OCI-LY3 (cell line): ENCODE results near the gene DNM3.

Experiments
- H2AFZ ChIP-seq: fragments of 200-600, 300-600 bp; shearing (Covaris generic); 2 replicates; pipeline ENCODE4 v1.6.0; 2014; ENCODE audit warnings: antibody characterized with exemption, low read depth, low read length
- H3K27ac ChIP-seq: fragments of 200-600, 300-600 bp; sonication (generic); 2 replicates; pipeline ENCODE4 v1.5.1; 2014; ENCODE audit warnings: mild to moderate bottlenecking, low read length, moderate library complexity, mixed read lengths
- H3K27me3 ChIP-seq: fragments of 200-600, 300-600 bp; sonication (generic); 2 replicates; pipeline ENCODE4 v1.6.1; 2014; ENCODE audit warnings: low read depth, low read length, mixed read lengths
- H3K36me3 ChIP-seq: fragments of 200-600, 300-600 bp; sonication (generic); replicated peaks from 2 replicates; pipeline ENCODE3; 2014; ENCODE audit warnings: low read depth, low read length, mixed read lengths
- H3K4me1 ChIP-seq: fragments of 300-600, 200-600 bp; sonication (generic); 2 replicates; pipeline ENCODE4 v1.6.1; 2014; ENCODE audit warnings: low read length, mixed read lengths
- H3K4me2 ChIP-seq: fragments of 200-600, 300-600 bp; sonication (generic); 2 replicates; pipeline ENCODE4 v1.6.1; 2014; ENCODE audit warnings: low read length, mixed read lengths
- H3K4me3 ChIP-seq: fragments of 300-600, 200-600 bp; sonication (generic); 2 replicates; pipeline ENCODE4 v1.5.1; 2014; ENCODE audit warnings: antibody characterized with exemption, mild to moderate bottlenecking, low read length, moderate library complexity
- H3K79me2 ChIP-seq: fragments of 300-600, 200-600 bp; shearing (Covaris generic); 2 replicates; pipeline ENCODE4 v1.6.1; 2014; ENCODE audit warnings: mild to moderate bottlenecking, low read length, mixed read lengths
- H3K9ac ChIP-seq: fragments of 300-600, 200-600 bp; shearing (Covaris generic); 2 replicates; pipeline ENCODE4 v1.6.0; 2014; ENCODE audit warnings: mild to moderate bottlenecking, low read length, moderate library complexity
- H3K9me3 ChIP-seq: fragments of 200-600, 300-600 bp; shearing (Covaris generic); 2 replicates; pipeline ENCODE4 v1.6.1; 2014; ENCODE audit warnings: low read length, mixed read lengths; ENCODE audit not compliant: insufficient read depth
- H4K20me1 ChIP-seq: fragments of 200-600, 300-600 bp; sonication (generic); 2 replicates; pipeline ENCODE4 v1.6.1; 2016; ENCODE audit warnings: low read length, mixed read lengths; ENCODE audit not compliant: insufficient read depth
- CTCF ChIP-seq: fragments of 200-600, 300-600 bp; sonication (generic); IDR thresholded peaks from 2 replicates; pipeline ENCODE4 v1.5.1; 2014; ENCODE audit warnings: antibody characterized with exemption, low read length, low read depth
- EZH2phosphoT487 ChIP-seq: fragments of 200-600 bp; shearing (Covaris generic); IDR thresholded peaks from 2 replicates; pipeline ENCODE4 v1.6.1; 2018; ENCODE audit warnings: antibody characterized with exemption, mixed run types, low read depth

DNM3 gene

GRCh38 chr1:172163498-172164215 is 322.4 kb downstream of the DNM3 start:
- TF ChIP-seq CTCF (no peak), EZH2phosphoT487 (no peak)

GRCh38 chr1:172165403-172165802 is 324.1 kb downstream of the DNM3 start:
- H3K9me3 ChIP-seq, result no peaks in the 10 kb centered on the region
- no peaks in the 10 kb centered on the region for H3K27me3 ChIP-seq
- H3K4me2 ChIP-seq, result no peak overlapping the region
- H3K4me3 ChIP-seq, result no peak overlapping the region
- no peak overlapping the region for H3K27ac ChIP-seq
- no peaks in the 10 kb centered on the region for H3K36me3 ChIP-seq
- TF ChIP-seq EZH2phosphoT487 (no peak), CTCF (no peak)
- no peaks in the 10 kb centered on the region for H4K20me1 ChIP-seq
- no peaks in the 10 kb centered on the region for H3K79me2 ChIP-seq
- no peak overlapping the region for H3K9ac ChIP-seq
- peaks cover 7% of the 10 kb centered on the region; the same call in 1 of the 2 replicates for H3K4me1 ChIP-seq
- H2AFZ ChIP-seq, result no peak overlapping the region

More at GRCh38 chr1:172163498-172164215, 322.4 kb downstream of the DNM3 start:
- Histone ChIP-seq H3K27ac (no peak overlapping the region), H3K4me3 (no peak overlapping the region), H3K27me3 (no peaks in the 10 kb centered on the region), H3K9me3 (no peaks in the 10 kb centered on the region), H2AFZ (no peak overlapping the region; the same call in 1 of the 2 replicates), H3K4me1 (peaks cover 4% of the 10 kb centered on the region; the same call in 1 of the 2 replicates), H3K36me3 (no peaks in the 10 kb centered on the region), H3K4me2 (no peak overlapping the region), H3K79me2 (no peaks in the 10 kb centered on the region), H3K9ac (no peak overlapping the region), H4K20me1 (no peaks in the 10 kb centered on the region)

- Histone ChIP-seq H3K4me2 (no peak overlapping the region), H3K9ac (no peak overlapping the region), H3K27ac (no peak overlapping the region), H3K4me3 (no peak overlapping the region), H3K27me3 (no peaks in the 10 kb centered on the region), H4K20me1 (no peaks in the 10 kb centered on the region), H2AFZ (peak overlapping the region; percentile 40; the same call in 1 of the 2 replicates), H3K79me2 (no peaks in the 10 kb centered on the region), H3K36me3 (no peaks in the 10 kb centered on the region), H3K4me1 (peaks cover 10% of the 10 kb centered on the region; the same call in 1 of the 2 replicates), H3K9me3 (no peaks in the 10 kb centered on the region)
- TF ChIP-seq EZH2phosphoT487 (no peak), CTCF (no peak)
These were observed 326.7 kb downstream of the DNM3 start for GRCh38 chr1:172167796-172168596.

DNA sequence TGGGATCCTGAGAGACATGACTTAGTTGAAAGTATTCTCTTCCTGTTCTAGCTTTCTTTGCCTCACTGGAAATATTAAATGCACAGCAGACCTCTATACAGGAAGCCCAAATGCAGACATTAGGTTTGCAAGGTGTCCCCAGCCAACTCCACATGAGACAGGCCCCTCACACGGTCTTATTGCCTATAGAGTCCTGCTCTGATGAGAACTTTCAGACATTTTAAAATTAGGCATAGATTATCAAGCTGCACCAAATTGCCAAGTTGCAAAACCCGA is 327.2 kb downstream of the DNM3 start:
- peak overlapping the region; percentile 40; the same call in 1 of the 2 replicates for H2AFZ ChIP-seq
- H3K4me3 ChIP-seq, result no peak overlapping the region
- H3K9me3 ChIP-seq, result no peaks in the 10 kb centered on the region
- H3K36me3 ChIP-seq, result no peaks in the 10 kb centered on the region
- H3K27ac ChIP-seq, result no peak overlapping the region
- H4K20me1 ChIP-seq, result no peaks in the 10 kb centered on the region
- H3K27me3 ChIP-seq, result no peaks in the 10 kb centered on the region
- peaks cover 7% of the 10 kb centered on the region; the same call in 1 of the 2 replicates for H3K4me1 ChIP-seq
- H3K9ac ChIP-seq, result no peak overlapping the region
- H3K79me2 ChIP-seq, result no peaks in the 10 kb centered on the region
- TF ChIP-seq EZH2phosphoT487, result no peak
- H3K4me2 ChIP-seq, result no peak overlapping the region
